ENCODE measurements around the gene ZNF687. TPM values are rescaled to one million over a fixed set of nuclear protein-coding genes. Genes with fewer than 3 reads are reported as not detected.

ZNF687 gene
- polyA plus RNA-seq, 4 donors = 12.2 to 24.0 (median 12.9) TPM

- WGBS, 3 donors = 56 to 63% (median 63%) methylated on average over 2 of the region's 2 CpGs
- Histone ChIP-seq H3K27ac (ENCODE audit: low read depth in 1 of 3, low read length in 2 of 3) (peak overlapping the region in 2 of 3 donors; percentile 18 to 34), H3K4me1 (ENCODE audit: control insufficient read depth in 3 of 3, insufficient read depth in 2 of 3, low read depth in 1 of 3, low read length in 2 of 3) (peaks cover 4 to 38% (median 7%) of the 10 kb centered on the region in 3 donors), H3K4me3 (ENCODE audit: low read depth in 1 of 3, low read length in 3 of 3) (no peak overlapping the region), H3K9me3 (ENCODE audit: control insufficient read depth in 2 of 2, insufficient read depth in 1 of 2, low read depth in 1 of 2, low read length in 1 of 2) (no peaks in the 10 kb centered on the region), H3K36me3 (ENCODE audit: control insufficient read depth in 3 of 3, insufficient read depth in 2 of 3, low read depth in 1 of 3, low read length in 3 of 3) (peaks cover 2 to 71% (median 3%) of the 10 kb centered on the region in 3 donors), H3K27me3 (ENCODE audit: control insufficient read depth in 3 of 3, insufficient read depth in 3 of 3, low read length in 3 of 3) (no peaks in the 10 kb centered on the region)
- DNase-seq = no peak
- no peak for FAIRE-seq
Measured at GRCh38 chr1:151313501-151313900, 31.4 kb downstream of the ZNF687 start.

- Histone ChIP-seq H3K27me3 (ENCODE audit: control insufficient read depth in 3 of 3, insufficient read depth in 3 of 3, low read length in 3 of 3) (no peaks in the 10 kb centered on the region), H3K4me3 (ENCODE audit: low read depth in 1 of 3, low read length in 3 of 3) (no peak overlapping the region), H3K4me1 (ENCODE audit: control insufficient read depth in 3 of 3, insufficient read depth in 2 of 3, low read depth in 1 of 3, low read length in 2 of 3) (peaks cover 4 to 38% (median 7%) of the 10 kb centered on the region in 3 donors), H3K36me3 (ENCODE audit: control insufficient read depth in 3 of 3, insufficient read depth in 2 of 3, low read depth in 1 of 3, low read length in 3 of 3) (peaks cover 2 to 69% (median 4%) of the 10 kb centered on the region in 3 donors), H3K27ac (ENCODE audit: low read depth in 1 of 3, low read length in 2 of 3) (no peak overlapping the region), H3K9me3 (ENCODE audit: control insufficient read depth in 2 of 2, insufficient read depth in 1 of 2, low read depth in 1 of 2, low read length in 1 of 2) (no peaks in the 10 kb centered on the region)
- FAIRE-seq = no peak
- no peak for DNase-seq
- 67 to 74% (median 70%) methylated on average over 3 of the region's 3 CpGs for WGBS, 3 donors
Measured at GRCh38 chr1:151314137-151314875, 32.2 kb downstream of the ZNF687 start.

- Histone ChIP-seq H3K36me3 (ENCODE audit: control insufficient read depth in 3 of 3, insufficient read depth in 2 of 3, low read depth in 1 of 3, low read length in 3 of 3) (peaks cover 2 to 67% (median 4%) of the 10 kb centered on the region in 3 donors), H3K9me3 (ENCODE audit: control insufficient read depth in 2 of 2, insufficient read depth in 1 of 2, low read depth in 1 of 2, low read length in 1 of 2) (no peaks in the 10 kb centered on the region), H3K4me1 (ENCODE audit: control insufficient read depth in 3 of 3, insufficient read depth in 2 of 3, low read depth in 1 of 3, low read length in 2 of 3) (peaks cover 0 to 27% (median 5%) of the 10 kb centered on the region in 3 donors), H3K27me3 (ENCODE audit: control insufficient read depth in 3 of 3, insufficient read depth in 3 of 3, low read length in 3 of 3) (no peaks in the 10 kb centered on the region), H3K4me3 (ENCODE audit: low read depth in 1 of 3, low read length in 3 of 3) (no peak overlapping the region), H3K27ac (ENCODE audit: low read depth in 1 of 3, low read length in 2 of 3) (no peak overlapping the region)
- no peak for FAIRE-seq
- WGBS, 3 donors = 91 to 95% (median 92%) methylated on average over 17 of the region's 17 CpGs
- no peak for DNase-seq
Measured at GRCh38 chr1:151315565-151316235, 33.6 kb downstream of the ZNF687 start.

GRCh38 chr1:151318975-151319374, 36.9 kb downstream of the ZNF687 start:
- Histone ChIP-seq H3K27ac (ENCODE audit: low read depth in 1 of 3, low read length in 2 of 3) (no peak overlapping the region), H3K4me3 (ENCODE audit: low read depth in 1 of 3, low read length in 3 of 3) (no peak overlapping the region), H3K27me3 (ENCODE audit: control insufficient read depth in 3 of 3, insufficient read depth in 3 of 3, low read length in 3 of 3) (no peaks in the 10 kb centered on the region), H3K4me1 (ENCODE audit: control insufficient read depth in 3 of 3, insufficient read depth in 2 of 3, low read depth in 1 of 3, low read length in 2 of 3) (no peaks in the 10 kb centered on the region), H3K36me3 (ENCODE audit: control insufficient read depth in 3 of 3, insufficient read depth in 2 of 3, low read depth in 1 of 3, low read length in 3 of 3) (peaks cover 2 to 64% (median 7%) of the 10 kb centered on the region in 3 donors), H3K9me3 (ENCODE audit: control insufficient read depth in 2 of 2, insufficient read depth in 1 of 2, low read depth in 1 of 2, low read length in 1 of 2) (no peaks in the 10 kb centered on the region)
- WGBS, 3 donors = 59 to 71% (median 60%) methylated on average over 3 of the region's 3 CpGs
- FAIRE-seq (no peak), DNase-seq (no peak)

GRCh38 chr1:151324390-151324930, 42.4 kb downstream of the ZNF687 start:
- no peaks in the 10 kb centered on the region for H3K9me3 ChIP-seq (ENCODE audit: control insufficient read depth in 2 of 2, insufficient read depth in 1 of 2, low read depth in 1 of 2, low read length in 1 of 2)
- peaks cover 0 to 17% (median 4%) of the 10 kb centered on the region in 3 donors for H3K4me1 ChIP-seq (ENCODE audit: control insufficient read depth in 3 of 3, insufficient read depth in 2 of 3, low read depth in 1 of 3, low read length in 2 of 3)
- H3K27me3 ChIP-seq (ENCODE audit: control insufficient read depth in 3 of 3, insufficient read depth in 3 of 3, low read length in 3 of 3) = no peaks in the 10 kb centered on the region
- FAIRE-seq (no peak), DNase-seq (no peak)
- H3K27ac ChIP-seq (ENCODE audit: low read depth in 1 of 3, low read length in 2 of 3) = no peak overlapping the region
- 88 to 96% (median 94%) methylated on average over 4 of the region's 4 CpGs for WGBS, 3 donors
- H3K4me3 ChIP-seq (ENCODE audit: low read depth in 1 of 3, low read length in 3 of 3) = no peak overlapping the region
- H3K36me3 ChIP-seq (ENCODE audit: control insufficient read depth in 3 of 3, insufficient read depth in 2 of 3, low read depth in 1 of 3, low read length in 3 of 3) = peaks cover 0 to 40% (median 7%) of the 10 kb centered on the region in 3 donors

- 84 to 89% (median 84%) methylated on average over 7 of the region's 7 CpGs for WGBS, 3 donors
- no peak for DNase-seq
- no peak for FAIRE-seq
- Histone ChIP-seq H3K9me3 (ENCODE audit: control insufficient read depth in 2 of 2, insufficient read depth in 1 of 2, low read depth in 1 of 2, low read length in 1 of 2) (no peaks in the 10 kb centered on the region), H3K4me1 (ENCODE audit: control insufficient read depth in 3 of 3, insufficient read depth in 2 of 3, low read depth in 1 of 3, low read length in 2 of 3) (peaks cover 0 to 17% (median 4%) of the 10 kb centered on the region in 3 donors), H3K36me3 (ENCODE audit: control insufficient read depth in 3 of 3, insufficient read depth in 2 of 3, low read depth in 1 of 3, low read length in 3 of 3) (peaks cover 0 to 38% (median 7%) of the 10 kb centered on the region in 3 donors), H3K4me3 (ENCODE audit: low read depth in 1 of 3, low read length in 3 of 3) (no peak overlapping the region), H3K27ac (ENCODE audit: low read depth in 1 of 3, low read length in 2 of 3) (no peak overlapping the region), H3K27me3 (ENCODE audit: control insufficient read depth in 3 of 3, insufficient read depth in 3 of 3, low read length in 3 of 3) (no peaks in the 10 kb centered on the region)
Measured at GRCh38 chr1:151325231-151325630, 43.1 kb downstream of the ZNF687 start.

- Histone ChIP-seq H3K4me3 (ENCODE audit: low read depth in 1 of 3, low read length in 3 of 3) (peak overlapping the region in 2 of 3 donors; percentile 86 to 87), H3K9me3 (ENCODE audit: control insufficient read depth in 2 of 2, insufficient read depth in 1 of 2, low read depth in 1 of 2, low read length in 1 of 2) (no peaks in the 10 kb centered on the region), H3K27ac (ENCODE audit: low read depth in 1 of 3, low read length in 2 of 3) (peak overlapping the region in 1 of 3 donors; percentile 81), H3K27me3 (ENCODE audit: control insufficient read depth in 3 of 3, insufficient read depth in 3 of 3, low read length in 3 of 3) (no peaks in the 10 kb centered on the region), H3K36me3 (ENCODE audit: control insufficient read depth in 3 of 3, insufficient read depth in 2 of 3, low read depth in 1 of 3, low read length in 3 of 3) (peaks cover 0 to 35% (median 7%) of the 10 kb centered on the region in 3 donors), H3K4me1 (ENCODE audit: control insufficient read depth in 3 of 3, insufficient read depth in 2 of 3, low read depth in 1 of 3, low read length in 2 of 3) (peaks cover 0 to 17% (median 4%) of the 10 kb centered on the region in 3 donors)
- DNase-seq = no peak
- WGBS, 3 donors = 42 to 47% (median 43%) methylated on average over 5 of the region's 5 CpGs
- FAIRE-seq = no peak
Measured at GRCh38 chr1:151325646-151326429, 43.7 kb downstream of the ZNF687 start.
